ENCODE results near the gene WDR20. TPM values are rescaled to one million over a fixed set of nuclear protein-coding genes. Genes with fewer than 3 reads are reported as not detected.

Gene WDR20
- total RNA-seq, 4 donors from 2014 or later, result 16.0 to 21.9 (median 19.1) TPM

GRCh38 chr14:102140027-102140749 lies 491 bp downstream of the WDR20 start:
- peak overlapping the region; percentile 57 to 99 (median 92) for H3K4me3 ChIP-seq
- no peaks in the 10 kb centered on the region for H3K9me3 ChIP-seq
- TF ChIP-seq CTCF (IDR thresholded peaks at IDR 0.05) (no peak), POLR2A (IDR thresholded peaks at IDR 0.05) (peak in 1 of 4 donors; percentile 11)
- no peak for DNase-seq
- peak overlapping the region; percentile 87 to 98 (median 94) for H3K27ac ChIP-seq
- peaks cover 0 to 22% (median 0%) of the 10 kb centered on the region in 3 donors for H3K36me3 ChIP-seq
- WGBS, 2 donors, result 0 to 1% methylated on average over 16 to 19 of the region's 48 CpGs
- H3K27me3 ChIP-seq, result no peaks in the 10 kb centered on the region
- intact Hi-C loops (cut with DNase I), result no loop called here
- H3K4me1 ChIP-seq, result peaks cover 6 to 40% (median 16%) of the 10 kb centered on the region in 3 donors

- 5 to 7% methylated on average over 9 of the region's 9 CpGs for WGBS, 2 donors
- intact Hi-C loops (cut with DNase I), result no loop called here
Observed at GRCh38 chr14:102140750-102141145, 1.1 kb downstream of the WDR20 start.

GRCh38 chr14:102141797-102142196 lies 2.1 kb downstream of the WDR20 start:
- intact Hi-C loops (cut with DNase I), result no loop called here
- H3K4me3 ChIP-seq, result no peak overlapping the region
- DNase-seq, result no peak
- no peak for TF ChIP-seq CTCF (IDR thresholded peaks at IDR 0.05)
- TF ChIP-seq POLR2A (IDR thresholded peaks at IDR 0.05), result no peak
- H3K27ac ChIP-seq, result no peak overlapping the region
- H3K9me3 ChIP-seq, result no peaks in the 10 kb centered on the region
- H3K4me1 ChIP-seq, result peaks cover 6 to 53% (median 16%) of the 10 kb centered on the region in 3 donors
- peaks cover 0 to 31% (median 0%) of the 10 kb centered on the region in 3 donors for H3K36me3 ChIP-seq
- no peaks in the 10 kb centered on the region for H3K27me3 ChIP-seq
- 86 to 89% methylated on average over 4 of the region's 4 CpGs for WGBS, 2 donors

More at GRCh38 chr14:102140750-102141145, 1.1 kb downstream of the WDR20 start:
- Histone ChIP-seq H3K9me3 (no peaks in the 10 kb centered on the region), H3K36me3 (peaks cover 0 to 27% (median 0%) of the 10 kb centered on the region in 3 donors), H3K4me1 (peaks cover 6 to 45% (median 16%) of the 10 kb centered on the region in 3 donors), H3K27ac (peak overlapping the region; percentile 87 to 98 (median 94)), H3K27me3 (no peaks in the 10 kb centered on the region), H3K4me3 (peak overlapping the region; percentile 57 to 99 (median 92))
- TF ChIP-seq POLR2A (IDR thresholded peaks at IDR 0.05) (no peak), CTCF (IDR thresholded peaks at IDR 0.05) (no peak)
- DNase-seq, result no peak

- Histone ChIP-seq H3K27ac (no peak overlapping the region), H3K4me3 (no peak overlapping the region), H3K27me3 (no peaks in the 10 kb centered on the region), H3K4me1 (peaks cover 6 to 54% (median 16%) of the 10 kb centered on the region in 3 donors), H3K9me3 (no peaks in the 10 kb centered on the region), H3K36me3 (peaks cover 0 to 31% (median 0%) of the 10 kb centered on the region in 3 donors)
- no peak for DNase-seq
- intact Hi-C loops (cut with DNase I), result no loop called here
- TF ChIP-seq CTCF (IDR thresholded peaks at IDR 0.05) (no peak), POLR2A (IDR thresholded peaks at IDR 0.05) (no peak)
Observed at GRCh38 chr14:102144914-102145313, 5.2 kb downstream of the WDR20 start.

- Histone ChIP-seq H3K36me3 (peaks cover 0 to 31% (median 0%) of the 10 kb centered on the region in 3 donors), H3K4me1 (peaks cover 6 to 54% (median 16%) of the 10 kb centered on the region in 3 donors), H3K27me3 (no peaks in the 10 kb centered on the region), H3K4me3 (no peak overlapping the region), H3K27ac (no peak overlapping the region), H3K9me3 (no peaks in the 10 kb centered on the region)
- TF ChIP-seq POLR2A (IDR thresholded peaks at IDR 0.05), result no peak
- no peak for TF ChIP-seq CTCF (IDR thresholded peaks at IDR 0.05)
- no peak for DNase-seq
- intact Hi-C loops (cut with DNase I), result no loop called here
- WGBS, 2 donors, result 89% methylated on average over 6 of the region's 6 CpGs
Observed at GRCh38 chr14:102145395-102145794, 5.7 kb downstream of the WDR20 start.

All from esophagus squamous epithelium (tissue), 5 donors.